NCI-H2196 treated with DMSO at 0.1 percent for 48 hours (cell line): Measurements from ENCODE around the gene ARF1.
"Not testable (repeated sequence)": the region's sequence is repeated elsewhere in the genome, so short reads cannot be mapped to it uniquely, and the experiment has no call there.

ENCODE experiments used
- DNase-seq: peaks from one replicate; lab custom pipeline; 2025; ENCODE audit not compliant: unreplicated experiment; lab: John Stamatoyannopoulos, UW

Gene ARF1

GRCh38 chr1:228101614-228101993, 19.1 kb downstream of the ARF1 start:
- DNase-seq, result no peak

GRCh38 chr1:228101994-228102790, 19.7 kb downstream of the ARF1 start:
- no peak for DNase-seq

GRCh38 chr1:228102791-228103620, 20.5 kb downstream of the ARF1 start, which contains the start of gene C1orf35:
Gene C1orf35, minus strand, starts transcription at chr1:228103325. Its CDS starts 98 bp downstream, at chr1:228103227.
- peak; percentile 88 for DNase-seq

DNA sequence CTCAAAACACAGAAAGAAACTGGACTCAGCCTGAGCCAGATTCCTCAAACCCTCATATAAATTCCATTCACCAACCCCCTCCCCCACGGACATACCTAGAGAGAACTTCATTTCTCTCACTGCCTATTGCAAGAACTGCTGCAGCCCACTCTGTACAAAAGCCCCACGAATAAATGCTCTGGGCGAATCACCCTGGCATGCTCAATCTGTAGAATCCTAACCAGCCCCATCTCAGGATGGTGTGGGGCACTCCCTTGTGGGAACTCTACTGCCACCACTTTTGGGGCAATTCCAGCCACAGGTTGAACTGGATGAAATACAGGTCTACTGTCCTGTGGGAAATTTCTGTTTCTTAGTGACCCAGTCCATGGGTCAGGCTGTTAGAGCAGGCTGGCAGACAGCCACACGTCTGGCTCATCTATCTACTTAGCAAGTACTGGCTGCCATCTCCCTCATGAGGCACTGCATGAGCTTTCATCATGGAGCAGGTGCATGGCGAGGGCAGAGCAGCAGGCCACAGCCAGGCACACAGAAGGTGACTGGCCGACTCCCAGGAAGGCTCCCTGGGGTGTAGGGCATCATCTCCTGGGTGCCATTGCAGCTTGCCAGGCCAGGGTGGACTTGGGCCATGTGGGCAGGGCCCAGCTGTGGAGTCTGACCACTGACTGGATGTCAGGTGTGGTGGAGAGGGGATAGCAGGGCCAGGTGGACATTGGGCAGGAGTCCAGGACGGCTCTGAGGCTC, 22.2 kb downstream of the ARF1 start:
- peak; percentile 81 for DNase-seq

DNA sequence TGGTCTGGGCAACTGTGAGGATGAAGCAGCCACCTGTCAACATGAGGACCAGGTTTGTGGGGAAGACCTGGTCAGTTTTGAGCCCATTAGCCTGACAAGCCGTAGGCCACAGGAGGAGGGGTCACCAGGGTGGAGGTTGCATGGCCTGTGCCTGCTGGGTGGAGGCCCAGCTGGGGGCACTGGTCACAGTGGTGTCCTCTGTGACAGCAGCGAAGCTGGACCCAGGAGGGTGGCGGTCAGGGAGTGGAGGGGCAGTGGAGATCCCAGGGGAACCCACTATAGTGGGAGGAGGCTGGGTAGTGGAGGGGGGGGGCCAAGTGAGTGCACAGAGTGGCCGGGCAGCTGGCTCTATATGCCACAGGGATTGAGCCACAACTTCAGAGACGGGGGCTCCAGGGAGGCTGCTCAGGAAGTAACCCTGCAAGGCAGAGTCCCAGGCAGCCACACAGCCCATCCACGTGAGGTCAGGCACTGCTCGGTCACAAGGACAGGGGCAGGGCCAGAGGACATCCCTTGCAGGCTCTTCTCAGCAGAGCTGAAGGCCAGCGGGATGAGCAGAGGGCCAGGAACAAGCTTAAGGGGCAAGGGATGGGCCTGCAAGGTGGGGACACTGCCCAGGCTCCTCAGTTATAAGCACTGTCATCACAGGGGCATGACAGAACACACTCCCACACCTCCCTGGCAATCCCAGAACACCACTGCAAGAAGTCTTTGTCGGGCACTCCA, 22.9 kb downstream of the ARF1 start:
- DNase-seq, result no peak

GRCh38 chr1:228105996-228106799, 23.7 kb downstream of the ARF1 start:
- no peak for DNase-seq

DNA sequence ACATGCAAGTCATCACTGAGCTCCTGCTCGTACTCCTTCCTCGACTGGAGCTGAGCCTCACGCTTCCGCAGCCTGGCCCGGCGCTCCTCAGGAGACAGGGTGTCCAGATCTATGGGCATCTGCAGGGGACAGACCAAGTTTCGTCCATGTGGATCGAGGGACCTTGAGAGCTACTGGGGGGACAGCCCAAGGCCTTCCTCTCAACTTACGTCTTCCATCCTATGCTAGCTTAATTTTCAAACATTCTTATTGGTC, 24.2 kb downstream of the ARF1 start:
- DNase-seq, result no peak

DNA sequence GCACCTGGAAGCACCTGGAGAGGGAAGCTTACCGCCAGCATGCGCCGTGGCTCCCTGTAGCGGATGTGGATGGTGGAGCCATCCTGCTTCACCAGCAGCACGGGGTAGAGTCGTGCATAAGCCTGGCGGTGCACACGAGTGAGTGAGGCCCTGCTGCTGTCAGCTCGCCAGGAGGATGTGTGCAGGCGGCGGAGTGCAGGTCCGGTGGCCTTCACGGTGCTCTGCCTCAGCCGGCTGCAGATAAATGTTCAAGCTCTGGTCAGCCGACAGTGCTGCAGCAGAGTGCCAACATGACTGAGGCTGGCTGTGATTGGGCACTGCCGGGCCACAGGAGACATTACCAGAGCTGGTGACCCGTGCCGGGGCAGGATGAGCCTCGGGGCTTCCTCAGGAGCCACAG, 25.1 kb downstream of the ARF1 start:
- no peak for DNase-seq

GRCh38 chr1:228108055-228108690, 25.7 kb downstream of the ARF1 start:
- no peak for DNase-seq

DNA sequence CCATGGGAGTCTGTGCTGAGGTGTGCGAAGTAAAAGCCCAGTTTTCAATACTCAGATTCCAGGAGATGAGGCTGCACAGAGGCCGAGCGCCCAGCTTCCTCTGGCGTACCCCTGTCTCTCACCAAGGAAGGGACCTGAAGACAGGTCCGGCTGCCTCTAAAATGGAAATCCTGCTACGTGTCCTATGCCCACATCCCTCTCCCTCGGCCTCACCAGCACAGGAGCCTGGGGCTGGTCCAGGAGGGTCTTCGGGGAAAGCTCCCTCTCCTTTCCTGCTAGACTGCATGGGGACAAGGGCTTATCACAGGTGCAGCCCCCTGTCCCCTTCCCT, 26.2 kb downstream of the ARF1 start:
- no peak for DNase-seq

DNA sequence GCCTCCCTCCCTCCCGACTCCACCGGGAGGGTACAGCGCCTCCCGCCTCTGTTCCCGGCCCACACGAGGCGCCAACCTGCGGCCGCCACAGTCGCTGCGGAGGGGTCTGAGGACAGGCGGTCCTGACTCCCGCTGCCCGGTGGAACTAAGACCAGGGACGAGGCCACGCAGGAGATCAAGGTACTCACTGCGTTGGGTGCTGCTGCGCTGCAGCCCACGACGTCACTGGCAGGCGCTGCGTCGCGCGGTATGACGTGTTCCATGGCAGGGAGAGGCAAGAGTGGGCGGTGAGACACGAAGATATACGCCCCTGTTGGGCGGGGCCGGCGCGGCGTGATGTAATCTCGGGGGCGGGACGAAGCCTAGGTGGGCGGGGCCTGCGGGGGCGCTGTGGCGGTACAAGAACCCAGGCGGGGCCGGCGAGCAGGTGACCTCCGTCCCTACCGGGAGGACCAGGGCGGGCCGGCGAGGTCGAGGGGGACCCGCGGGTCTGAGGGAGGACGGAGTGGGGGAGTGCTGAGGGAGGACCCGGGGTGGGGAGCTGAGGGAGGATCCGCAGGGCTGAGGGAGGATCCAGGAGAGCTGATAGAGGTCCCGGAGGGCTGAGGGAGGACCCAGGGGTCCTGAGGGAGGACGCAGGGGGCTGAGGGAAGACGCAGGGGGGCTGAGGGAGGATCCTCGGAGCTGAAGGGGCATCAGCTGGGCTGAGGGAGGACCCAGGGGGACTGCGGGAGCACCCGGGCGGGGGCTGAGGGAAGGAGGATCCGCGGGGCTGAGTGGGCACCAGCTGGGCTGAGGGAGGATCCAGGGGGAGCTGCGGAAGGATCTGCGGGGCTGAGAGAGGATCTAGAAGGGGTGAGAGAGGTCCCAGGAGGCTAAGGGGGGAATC, 26.8 kb downstream of the ARF1 start, which contains the start of gene MRPL55:
Gene MRPL55 (minus strand): TSS at position 227 of the 889 bp plus-strand sequence. CDS start 1,039 bp downstream, outside the sequence.
- DNase-seq, result peak; percentile 82

- DNase-seq, result no peak
Measured at GRCh38 chr1:228109962-228110488, 27.5 kb downstream of the ARF1 start.

- no peak for DNase-seq
Measured at GRCh38 chr1:228110556-228110955, 28.0 kb downstream of the ARF1 start.

- not testable (repeated sequence) for DNase-seq
Measured at GRCh38 chr1:228111315-228111714, 28.8 kb downstream of the ARF1 start.

DNA sequence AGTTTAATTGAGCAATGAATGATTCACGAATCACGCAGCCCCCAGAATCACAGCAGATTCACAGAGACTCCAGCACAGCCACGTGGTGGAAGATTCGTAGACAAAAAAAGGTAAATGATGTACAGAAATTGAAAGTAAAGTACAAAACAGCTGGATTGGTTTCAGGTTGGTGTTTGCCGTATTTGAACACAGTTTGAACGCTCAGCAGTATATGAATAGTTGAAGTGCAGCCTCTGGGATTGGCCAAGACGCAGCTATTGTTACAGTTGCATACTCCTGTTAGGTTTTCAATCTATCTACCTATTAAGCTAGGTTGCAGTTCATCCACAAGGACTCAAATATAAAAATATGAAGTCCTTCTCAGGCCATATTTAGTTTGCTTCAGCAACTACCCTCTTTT, 29.7 kb downstream of the ARF1 start:
- DNase-seq, result no peak

DNA sequence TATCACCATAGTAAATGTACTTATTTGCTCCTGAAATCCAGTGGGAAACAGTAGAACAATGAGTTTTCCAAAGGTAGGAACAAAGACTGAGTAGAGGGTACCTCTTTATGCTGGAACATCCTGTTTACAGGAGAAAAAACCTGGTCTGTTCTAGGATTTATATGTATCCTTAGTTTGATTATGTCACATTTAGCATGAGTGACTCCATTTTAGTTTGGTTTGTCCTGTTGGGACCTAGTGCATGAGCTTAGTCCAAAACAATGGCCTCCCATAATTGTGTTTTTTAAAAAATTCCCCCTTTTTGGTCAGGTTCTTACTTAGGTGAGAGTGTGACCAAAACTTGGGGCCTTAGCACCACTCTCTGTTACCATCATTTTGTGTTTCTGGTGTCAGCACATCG, 30.1 kb downstream of the ARF1 start:
- no peak for DNase-seq

DNA sequence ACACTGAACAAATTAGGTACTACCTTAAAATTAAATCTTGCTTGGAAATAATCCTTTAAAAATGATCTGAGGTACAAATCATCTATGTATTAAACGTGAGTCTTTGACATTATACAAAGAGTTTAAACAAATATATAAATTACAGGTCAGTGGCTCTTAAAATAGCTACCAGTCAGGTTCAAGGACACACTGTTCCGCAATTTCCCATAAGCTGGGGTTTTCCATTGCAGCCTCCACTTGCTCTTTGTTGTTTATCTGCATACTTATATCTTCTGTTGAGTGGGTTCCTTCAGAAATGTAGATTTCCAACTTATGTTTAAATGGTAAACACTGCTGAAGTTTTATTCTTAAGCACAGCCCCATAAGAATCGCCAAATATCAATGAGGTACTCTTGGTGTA, 32.3 kb downstream of the ARF1 start:
- DNase-seq, result no peak

DNA sequence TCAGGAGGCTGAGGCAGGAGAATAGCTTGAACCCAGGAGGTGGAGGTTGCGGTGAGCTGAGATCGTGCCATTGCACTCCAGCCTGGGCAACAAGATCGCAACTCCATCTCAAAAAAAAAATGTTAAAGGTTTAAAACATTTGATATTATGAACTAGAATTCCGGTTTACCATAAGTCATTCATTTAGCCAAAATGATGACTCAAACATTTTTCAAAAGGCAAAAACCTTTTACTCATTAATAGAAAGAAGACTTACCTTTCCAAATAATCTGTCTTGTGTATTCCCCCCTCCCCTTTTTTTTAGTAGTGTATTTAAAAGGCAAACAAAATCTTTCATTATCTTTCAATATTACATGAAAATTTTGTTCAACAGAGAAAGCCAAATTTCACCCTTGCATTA, 34.8 kb downstream of the ARF1 start:
- no peak for DNase-seq

DNA sequence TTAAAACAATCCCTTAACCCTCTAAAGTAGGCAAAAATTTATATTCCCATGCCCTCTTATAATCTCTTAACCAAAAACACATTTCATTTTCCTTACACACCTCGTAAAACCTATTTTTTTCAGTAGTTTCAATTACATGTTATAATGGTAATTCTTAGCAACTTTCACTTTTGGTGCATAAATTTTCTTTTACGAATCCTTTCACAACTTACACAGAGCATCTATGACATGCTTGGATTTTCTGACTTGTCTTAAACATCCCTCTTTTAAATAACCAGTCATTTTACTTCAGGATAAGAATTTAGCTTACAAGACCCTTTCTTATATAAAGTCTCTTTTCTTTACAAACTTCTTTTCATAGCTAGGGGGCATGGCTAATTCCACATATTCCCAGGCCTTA, 35.5 kb downstream of the ARF1 start:
- DNase-seq, result no peak
